Heart left ventricle (tissue), 13 donors: Measurements from ENCODE around the gene NUTM1.
"Not testable (repeated sequence)": the region's sequence is repeated elsewhere in the genome, so short reads cannot be mapped to it uniquely, and the experiment has no call there.

Source experiments
- POLR2A ChIP-seq, 2 donors: fragments of 450-650 bp; IDR thresholded peaks; one replicate each; pipeline ENCODE4 v1.6.1; 2017; ENCODE audit warnings: antibody characterized with exemption in 2 of 2, mild to moderate bottlenecking in 2 of 2, moderate library complexity in 2 of 2
- TF ChIP-seq, protein P1 (sequence below), 12 donors: fragments of 200-600 bp; sonication (generic) in 4 of 12; IDR thresholded peaks; one replicate each; pipeline versions ENCODE4 v1.5.0 to v1.8.0; 2018 to 2022; ENCODE audit warnings: antibody characterized with exemption in 12 of 12, mild to moderate bottlenecking in 5 of 12
- donor health status: ischemic (EF 13 %, LVEDD 7.1; RV severe dilation, severe dysfunction).
- donor health status: DM: no; HTN: yes; CAD: no.
- donor health status: DM: no; HTN: no; CAD: no.
- donor health status: ischemic (EF 25% LVEDD 6.9; RV normal size, moderate dysfunction).
- donor health status: ischemic (EF 25% LVEDD 5.7; RV mildly dilated, moderate dysfunction).
- donor health status: ischemic (EF 35%, LVEDD 5.7; RV mildly dilated, moderate dysfunction).
- donor health status: nonischemic (EF 11% LVEDD 7.7; RV severe dilation, severe dysfunction).
- donor health status: DM: yes; HTN: yes; CAD: no.
- donor health status: PGD.
- donor health status: ischemic (EF 29% LVEDD 5.4; RV normal size, mild dysfunction).
- donor health status: nonischemic (EF 23%, LVEDD 6.1; RV moderate dilation, normal function).

DNA sequence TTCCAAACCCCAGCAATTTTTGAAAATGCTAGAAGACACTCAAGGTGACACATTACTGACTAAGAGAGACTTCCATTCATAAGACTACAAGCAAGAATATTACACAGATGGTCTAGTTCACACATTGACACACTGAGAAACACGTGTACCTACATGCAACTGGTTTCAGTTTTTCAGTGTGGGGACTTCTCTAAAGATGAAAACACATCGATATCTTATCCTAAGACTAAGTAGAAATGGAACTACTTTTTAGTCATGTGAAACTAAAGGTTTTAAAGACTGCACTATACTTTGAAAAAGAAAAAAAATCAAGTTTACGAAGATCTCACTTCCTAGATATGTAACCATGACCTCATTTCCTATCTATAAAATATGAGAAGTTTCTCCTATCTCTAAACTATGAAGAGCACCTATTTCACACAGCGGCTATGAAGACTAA, 60.1 kb downstream of the NUTM1 start:
- TF ChIP-seq POLR2A (IDR thresholded peaks at IDR 0.05): not testable (repeated sequence)
- TF ChIP-seq, protein P1, sequence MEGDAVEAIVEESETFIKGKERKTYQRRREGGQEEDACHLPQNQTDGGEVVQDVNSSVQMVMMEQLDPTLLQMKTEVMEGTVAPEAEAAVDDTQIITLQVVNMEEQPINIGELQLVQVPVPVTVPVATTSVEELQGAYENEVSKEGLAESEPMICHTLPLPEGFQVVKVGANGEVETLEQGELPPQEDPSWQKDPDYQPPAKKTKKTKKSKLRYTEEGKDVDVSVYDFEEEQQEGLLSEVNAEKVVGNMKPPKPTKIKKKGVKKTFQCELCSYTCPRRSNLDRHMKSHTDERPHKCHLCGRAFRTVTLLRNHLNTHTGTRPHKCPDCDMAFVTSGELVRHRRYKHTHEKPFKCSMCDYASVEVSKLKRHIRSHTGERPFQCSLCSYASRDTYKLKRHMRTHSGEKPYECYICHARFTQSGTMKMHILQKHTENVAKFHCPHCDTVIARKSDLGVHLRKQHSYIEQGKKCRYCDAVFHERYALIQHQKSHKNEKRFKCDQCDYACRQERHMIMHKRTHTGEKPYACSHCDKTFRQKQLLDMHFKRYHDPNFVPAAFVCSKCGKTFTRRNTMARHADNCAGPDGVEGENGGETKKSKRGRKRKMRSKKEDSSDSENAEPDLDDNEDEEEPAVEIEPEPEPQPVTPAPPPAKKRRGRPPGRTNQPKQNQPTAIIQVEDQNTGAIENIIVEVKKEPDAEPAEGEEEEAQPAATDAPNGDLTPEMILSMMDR (IDR thresholded peaks at IDR 0.05): not testable (repeated sequence)
